GM21367 (cell line): ENCODE data around the gene STX18.

Experiments used
- ATAC-seq: cut with Tn5 transposase; IDR thresholded peaks from one replicate; pipeline ENCODE4 v1.9.1; 2021; ENCODE audit not compliant: unreplicated experiment

The STX18 gene

DNA sequence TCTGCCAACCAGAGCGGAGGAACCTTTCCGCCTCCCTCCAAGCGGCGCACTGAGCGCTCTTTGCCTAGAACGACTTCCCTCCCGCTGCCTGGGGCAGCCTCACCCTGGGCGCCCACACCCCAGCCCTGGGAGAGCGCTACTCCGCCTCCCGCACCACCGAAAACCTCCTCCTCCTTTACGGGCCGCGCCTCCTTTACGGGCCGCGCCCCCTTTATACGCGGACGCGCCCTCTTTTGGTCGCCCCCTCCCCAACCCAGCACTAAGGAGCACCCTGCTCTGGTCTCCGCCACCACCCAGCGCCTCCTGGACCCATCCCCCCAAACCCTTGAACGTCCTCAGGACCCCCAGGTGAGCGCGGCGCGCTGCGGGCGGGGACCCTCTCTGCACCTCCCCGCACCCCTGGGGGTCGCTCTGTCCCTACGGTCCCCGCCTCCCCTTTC, 155.5 kb downstream of the STX18 start:
- no peak for ATAC-seq

DNA sequence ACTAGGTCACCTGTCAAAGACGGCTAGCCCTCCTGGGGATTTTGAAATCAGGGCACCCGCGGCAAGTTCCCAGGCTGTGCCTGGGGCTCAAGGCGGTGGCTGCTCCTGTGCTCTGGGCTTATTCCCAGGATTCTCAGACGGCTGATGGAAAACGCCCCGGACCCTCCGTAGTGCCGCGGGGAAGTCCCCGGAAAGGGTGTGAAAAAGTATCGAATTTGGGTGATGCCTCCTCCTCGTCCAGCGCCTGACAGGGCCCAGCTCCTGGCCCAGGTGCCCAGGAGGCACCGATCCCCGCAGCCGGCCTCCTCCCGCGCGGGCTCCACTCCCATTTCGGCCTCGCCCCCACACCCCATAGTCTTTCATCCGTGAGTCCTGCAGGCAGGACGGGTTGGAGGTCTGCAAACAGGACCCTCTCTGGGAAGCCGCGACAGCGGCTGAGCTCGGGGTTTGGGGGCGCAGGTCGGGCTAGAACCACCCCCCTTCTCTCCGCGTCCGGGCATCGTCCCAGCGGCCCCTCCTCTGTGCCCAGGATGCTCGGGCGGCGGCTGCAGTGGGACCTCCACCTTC, 156.0 kb downstream of the STX18 start:
- no peak for ATAC-seq

DNA sequence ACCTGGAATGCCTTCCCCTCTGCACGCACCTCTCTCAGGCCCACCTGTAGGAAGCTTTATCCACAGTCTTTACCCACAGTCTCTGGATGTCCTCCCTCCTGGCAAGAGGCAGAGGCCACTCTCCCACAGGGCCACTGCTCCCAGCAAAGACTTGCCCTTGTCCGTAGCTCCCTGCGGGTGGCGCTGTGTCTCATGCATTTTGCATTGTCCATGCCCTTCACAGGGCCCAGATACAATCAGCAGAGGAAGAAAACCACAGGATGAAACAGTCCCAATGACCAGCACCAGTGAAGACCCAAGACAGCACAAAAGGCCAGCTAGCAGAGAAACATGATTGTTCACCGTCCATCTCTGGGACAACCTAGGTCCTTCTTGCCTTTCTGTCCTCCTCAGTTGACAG, 157.0 kb downstream of the STX18 start:
- no peak for ATAC-seq

DNA sequence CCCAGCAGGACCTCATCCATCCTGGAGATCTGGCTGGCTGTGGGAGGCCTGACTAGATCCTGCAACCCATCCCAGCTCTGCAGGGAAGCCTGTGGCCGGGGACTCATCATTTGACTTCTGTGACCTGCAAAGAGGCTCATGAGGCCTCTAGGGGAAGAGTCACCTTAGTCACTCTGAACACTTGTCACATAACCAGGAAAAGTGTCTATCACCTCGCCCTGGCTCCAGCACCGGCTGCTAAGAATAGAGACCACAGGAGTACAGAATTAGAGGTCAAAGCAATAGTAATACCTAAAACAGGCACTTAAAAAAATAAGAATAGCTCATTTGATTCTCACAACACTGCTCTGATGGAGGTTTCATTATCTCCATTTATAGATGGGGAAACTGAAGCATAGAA, 158.8 kb downstream of the STX18 start:
- no peak for ATAC-seq

DNA sequence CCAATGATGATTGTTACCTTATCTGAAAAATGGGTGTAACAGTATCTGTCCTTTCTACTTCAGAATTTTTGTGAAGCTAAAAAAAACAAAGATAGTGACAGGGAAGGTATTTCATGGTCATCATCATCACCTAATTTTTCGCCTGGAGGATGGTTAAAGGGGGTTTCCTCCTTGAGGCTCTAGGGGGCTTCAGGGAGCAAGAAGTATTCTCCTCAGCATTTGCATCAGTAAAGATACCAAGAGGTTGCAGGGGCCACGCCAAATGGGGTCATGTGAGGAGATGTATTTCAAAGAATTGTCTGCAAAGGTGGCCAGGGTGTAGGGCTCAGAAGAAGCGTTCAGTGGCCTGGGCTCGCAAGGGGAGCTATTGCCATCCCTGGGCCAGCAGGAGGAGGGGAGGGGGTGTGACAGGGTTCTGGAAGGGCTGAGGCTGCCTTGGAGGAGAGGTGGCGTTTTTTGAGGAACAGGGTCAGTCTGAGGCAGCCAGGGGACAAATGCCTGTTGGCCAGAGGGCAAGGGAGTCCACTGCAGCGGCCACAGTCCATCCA, 162.2 kb downstream of the STX18 start:
- no peak for ATAC-seq

DNA sequence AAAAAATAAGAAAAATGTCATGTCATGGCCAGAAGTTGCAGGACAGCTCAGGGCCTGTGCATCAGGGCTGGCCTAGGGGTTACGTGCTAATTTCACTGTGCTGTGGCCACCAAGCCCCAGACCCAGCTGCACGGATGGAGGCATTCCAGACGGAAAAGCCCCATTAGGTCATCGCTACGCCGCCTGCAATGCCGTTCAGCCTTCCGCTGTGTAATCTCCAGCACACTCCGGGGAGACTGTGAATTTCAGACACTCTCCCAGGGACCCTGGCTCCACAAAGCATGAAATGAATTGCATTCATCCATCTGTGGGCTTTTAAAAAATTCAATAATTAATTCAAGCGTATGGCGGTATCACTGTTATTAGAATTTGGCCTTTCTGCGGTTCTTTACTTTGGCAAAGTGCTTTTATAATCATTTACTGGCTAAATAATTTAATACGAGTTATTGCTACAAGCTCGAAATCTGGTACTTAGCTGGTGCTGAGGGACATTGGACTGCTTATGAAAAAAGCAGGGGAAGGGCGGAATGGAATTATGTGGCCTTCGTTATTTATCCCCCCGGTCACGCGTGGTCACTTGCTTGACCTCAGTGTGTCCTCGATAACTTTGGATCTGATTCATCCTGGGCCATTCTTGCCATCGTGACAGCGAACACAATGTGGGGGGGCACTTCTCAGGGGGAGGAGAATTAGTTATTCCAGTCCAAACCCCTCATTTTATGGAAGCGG, 164.0 kb downstream of the STX18 start:
- ATAC-seq, result no peak

DNA sequence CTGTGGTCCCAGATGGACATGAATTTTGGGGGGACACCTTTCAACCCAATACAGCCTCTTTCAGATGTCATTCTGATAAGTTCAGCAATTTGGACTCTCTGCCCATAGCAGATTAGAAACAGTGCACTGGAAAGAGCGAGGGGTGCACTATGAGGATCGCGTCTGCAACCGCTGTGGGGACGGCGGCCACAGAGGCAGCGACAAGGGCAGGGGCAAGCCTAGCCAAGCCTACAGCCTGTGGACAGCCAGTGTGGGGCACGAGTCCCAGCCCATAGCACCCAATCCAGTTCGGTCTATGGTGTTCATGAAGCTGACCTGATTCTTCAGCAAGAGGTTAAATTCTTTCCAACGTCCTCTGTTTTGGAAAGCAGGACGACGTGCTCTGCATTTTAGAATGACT, 164.7 kb downstream of the STX18 start:
- ATAC-seq, result no peak

DNA sequence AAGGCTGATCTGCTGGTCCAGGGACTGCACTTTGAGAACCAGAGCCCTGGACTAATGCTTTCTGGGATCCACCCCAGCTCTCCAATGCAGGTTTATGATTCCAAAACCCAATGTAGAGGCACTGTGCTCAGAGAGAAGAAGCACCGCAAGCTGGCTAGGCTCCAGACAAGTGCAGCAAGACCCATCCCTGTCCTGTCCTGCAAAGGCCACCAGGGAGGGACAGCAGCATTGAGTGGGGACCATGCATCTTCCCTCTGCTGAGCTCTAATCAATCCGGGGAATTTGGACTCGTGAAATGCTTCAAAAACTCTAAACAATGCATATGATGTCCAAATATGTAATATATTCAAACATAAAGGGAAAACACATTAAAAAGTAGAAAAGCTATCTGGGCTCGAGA, 165.8 kb downstream of the STX18 start:
- ATAC-seq, result no peak

DNA sequence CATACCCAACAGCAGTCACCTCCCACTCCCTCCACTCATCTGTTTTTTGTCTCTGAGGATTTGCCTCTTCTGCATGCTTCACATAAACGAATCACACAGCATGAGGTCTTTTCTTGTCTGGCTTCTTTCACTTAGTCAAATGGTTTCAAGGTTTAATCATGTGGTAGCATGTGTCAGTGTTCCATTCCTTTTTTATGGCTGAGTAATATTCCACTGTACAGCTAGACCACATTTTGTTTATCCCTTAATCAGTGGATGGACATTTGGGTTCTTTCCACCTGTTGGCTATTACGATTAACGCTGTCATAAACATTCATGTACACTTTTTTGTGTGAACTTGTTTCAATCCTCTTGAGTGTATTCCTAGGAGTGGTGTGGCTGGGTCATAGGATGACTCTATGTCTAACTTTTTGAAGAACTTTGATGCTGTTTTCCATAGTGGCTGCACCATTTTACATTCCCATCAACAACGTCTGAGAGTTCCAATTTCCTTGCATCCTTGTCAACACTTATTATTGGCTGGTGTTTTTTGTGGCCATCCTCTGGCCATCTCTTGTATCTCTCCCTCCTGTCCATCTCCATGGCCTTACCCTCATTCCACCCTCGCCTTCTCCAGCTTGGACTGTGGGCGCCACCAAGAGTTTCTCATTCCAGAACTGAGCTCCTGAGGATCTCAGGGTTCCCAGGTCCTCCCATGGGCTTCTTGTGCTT, 167.3 kb downstream of the STX18 start:
- ATAC-seq, result no peak
